Mucosa of descending colon (tissue), 3 donors: ENCODE measurements around the gene KAZN. TPM values are rescaled to one million over a fixed set of nuclear protein-coding genes. Genes with fewer than 3 reads are reported as not detected.

ENCODE experiments used
- ATAC-seq: fragments of 200-7000 bp; cut with Tn5 transposase; one replicate; pipeline ENCODE4 v1.9.1; 2020; ENCODE audit warnings: mild to moderate bottlenecking, moderate library complexity
- DNase-seq, 3 donors: peaks; one replicate each; pipeline ENCODE4 v3.0.0-alpha.2; 2020
- H3K36me3 ChIP-seq: fragments of 200-600 bp; one replicate; pipeline ENCODE4 v1.8.0; 2021; ENCODE audit warnings: low read depth, mild to moderate bottlenecking
- H3K4me1 ChIP-seq: fragments of 200-600 bp; one replicate; pipeline ENCODE4 v1.8.0; 2021; ENCODE audit warnings: low read depth, mild to moderate bottlenecking
- H3K4me3 ChIP-seq: fragments of 200-600 bp; one replicate; pipeline ENCODE4 v1.8.0; 2021; ENCODE audit warnings: mild to moderate bottlenecking
- H3K9me3 ChIP-seq: fragments of 200-600 bp; one replicate; pipeline ENCODE4 v1.8.0; 2021; ENCODE audit warnings: mild to moderate bottlenecking
- CTCF ChIP-seq: fragments of 200-600 bp; IDR thresholded peaks from one replicate; pipeline ENCODE4 v1.8.0; 2022; ENCODE audit warnings: antibody characterized with exemption, mild to moderate bottlenecking
- intact Hi-C, 2 donors: fragments of 100-400 bp; cut with DNase I in 1 of 2; cut with micrococcal nuclease in 1 of 2; formaldehyde crosslinking; loops; one replicate each; pipeline versions ENCODE4 v1.11.0 to v1.11.1; 2022; cut with DNase I, micrococcal nuclease
- total RNA-seq, 3 donors: library from RNA; stranded (reverse); fragmentation: NEBNext Ultra II Directional in 2 of 3; extraction: Animal tissue kit (Norgen Biotek cat#: 25700) in 2 of 3; gene quantifications; one replicate each; pipeline versions ENCODE4 v1.2.1 to v1.2.4, GENCODE V29; 2021 to 2023
- donor health status: DM: no; HTN: no; CAD: no; lungs with moderate emphysema.
- donor health status: DM: no; HTN: no; CAD: no.
- donor health status: DM: no; HTN: yes; CAD: no.

The KAZN gene
- total RNA-seq, 3 donors from 2014 or later, result 9.7 to 21.9 (median 15.8) TPM

GRCh38 chr1:14857436-14858195 lies 259.1 kb downstream of the KAZN start:
- H3K4me3 ChIP-seq, result no peak overlapping the region
- TF ChIP-seq CTCF, result no peak
- no peaks in the 10 kb centered on the region for H3K4me1 ChIP-seq
- intact Hi-C loops, result no loop called here
- DNase-seq (no peak), ATAC-seq (no peak)
- no peaks in the 10 kb centered on the region for H3K36me3 ChIP-seq
- no peaks in the 10 kb centered on the region for H3K9me3 ChIP-seq

GRCh38 chr1:14862114-14862771 lies 263.8 kb downstream of the KAZN start:
- intact Hi-C loops, result no loop called here

GRCh38 chr1:14865106-14865505 lies 266.6 kb downstream of the KAZN start:
- Histone ChIP-seq H3K4me3 (no peak overlapping the region), H3K36me3 (no peaks in the 10 kb centered on the region), H3K4me1 (no peaks in the 10 kb centered on the region), H3K9me3 (no peaks in the 10 kb centered on the region)
- intact Hi-C loops, result no loop called here
- TF ChIP-seq CTCF, result no peak
- no peak for DNase-seq
- no peak for ATAC-seq

More at GRCh38 chr1:14862114-14862771, 263.8 kb downstream of the KAZN start:
- DNase-seq, result no peak
- no peak overlapping the region for H3K4me3 ChIP-seq
- no peaks in the 10 kb centered on the region for H3K36me3 ChIP-seq
- TF ChIP-seq CTCF, result no peak
- ATAC-seq, result no peak
- no peaks in the 10 kb centered on the region for H3K4me1 ChIP-seq
- H3K9me3 ChIP-seq, result no peaks in the 10 kb centered on the region

GRCh38 chr1:14866911-14867612 lies 268.6 kb downstream of the KAZN start:
- ATAC-seq, result no peak
- Histone ChIP-seq H3K9me3 (no peaks in the 10 kb centered on the region), H3K4me3 (no peak overlapping the region), H3K4me1 (no peaks in the 10 kb centered on the region), H3K36me3 (no peaks in the 10 kb centered on the region)
- no peak for TF ChIP-seq CTCF
- DNase-seq, result no peak
- intact Hi-C loops, result no loop called here

GRCh38 chr1:14869187-14869586 lies 270.7 kb downstream of the KAZN start:
- Histone ChIP-seq H3K9me3 (no peaks in the 10 kb centered on the region), H3K4me1 (no peaks in the 10 kb centered on the region), H3K4me3 (no peak overlapping the region), H3K36me3 (no peaks in the 10 kb centered on the region)
- TF ChIP-seq CTCF, result no peak
- ATAC-seq, result no peak
- no peak for DNase-seq
- intact Hi-C loops, result no loop called here
